Measurements from ENCODE around the gene TSC22D1. TPM values are rescaled to one million over a fixed set of nuclear protein-coding genes. Genes with fewer than 3 reads are reported as not detected.

TSC22D1 gene
- total RNA-seq, 3 donors from 2014 or later = 249 to 299 (median 260) TPM

GRCh38 chr13:44592216-44592847 lies 16.2 kb upstream of the TSC22D1 start:
- Histone ChIP-seq H3K4me1 (ENCODE audit: low read depth) (no peaks in the 10 kb centered on the region), H3K36me3 (ENCODE audit: low read depth) (no peaks in the 10 kb centered on the region), H3K9me3 (no peaks in the 10 kb centered on the region), H3K4me3 (no peak overlapping the region)
- TF ChIP-seq CTCF (IDR thresholded peaks at IDR 0.05) = no peak
- intact Hi-C loops (cut with DNase I, micrococcal nuclease) = no loop called here
- ATAC-seq = no peak
- no peak for DNase-seq

GRCh38 chr13:44591316-44591715 lies 15.2 kb upstream of the TSC22D1 start:
- intact Hi-C loops (cut with DNase I, micrococcal nuclease) = no loop called here
- no peak for TF ChIP-seq CTCF (IDR thresholded peaks at IDR 0.05)
- H3K4me3 ChIP-seq = no peak overlapping the region
- no peaks in the 10 kb centered on the region for H3K36me3 ChIP-seq (ENCODE audit: low read depth)
- H3K4me1 ChIP-seq (ENCODE audit: low read depth) = no peaks in the 10 kb centered on the region
- H3K9me3 ChIP-seq = no peaks in the 10 kb centered on the region
- DNase-seq = peak in 2 of 3 donors; percentile 28 to 41
- ATAC-seq = peak; percentile 58

- peaks cover 7% of the 10 kb centered on the region for H3K4me1 ChIP-seq (ENCODE audit: low read depth)
- no peak overlapping the region for H3K4me3 ChIP-seq
- DNase-seq = no peak
- no peak for ATAC-seq
- no peak for TF ChIP-seq CTCF (IDR thresholded peaks at IDR 0.05)
- intact Hi-C loops (cut with DNase I, micrococcal nuclease) = no loop called here
- H3K9me3 ChIP-seq = no peaks in the 10 kb centered on the region
- no peaks in the 10 kb centered on the region for H3K36me3 ChIP-seq (ENCODE audit: low read depth)
Measured at GRCh38 chr13:44583137-44583536, 7.0 kb upstream of the TSC22D1 start.

GRCh38 chr13:44578067-44578400 lies 1.9 kb upstream of the TSC22D1 start:
- no peaks in the 10 kb centered on the region for H3K9me3 ChIP-seq
- TF ChIP-seq CTCF (IDR thresholded peaks at IDR 0.05) = no peak
- peak overlapping the region; percentile 80 for H3K4me3 ChIP-seq
- intact Hi-C loops (cut with DNase I, micrococcal nuclease) = no loop called here
- H3K36me3 ChIP-seq (ENCODE audit: low read depth) = no peaks in the 10 kb centered on the region
- peaks cover 29% of the 10 kb centered on the region for H3K4me1 ChIP-seq (ENCODE audit: low read depth)
- ATAC-seq (peak; percentile 4), DNase-seq (peak in 1 of 3 donors; percentile 57)

- Histone ChIP-seq H3K36me3 (ENCODE audit: low read depth) (no peaks in the 10 kb centered on the region), H3K9me3 (no peaks in the 10 kb centered on the region), H3K4me1 (ENCODE audit: low read depth) (peaks cover 29% of the 10 kb centered on the region), H3K4me3 (peak overlapping the region; percentile 80)
- intact Hi-C loops (cut with DNase I, micrococcal nuclease) = no loop called here
- ATAC-seq (peak; percentile 91), DNase-seq (peak; percentile 97 to 98 (median 98))
- TF ChIP-seq CTCF (IDR thresholded peaks at IDR 0.05) = no peak
Measured at GRCh38 chr13:44577236-44578066, 1.3 kb upstream of the TSC22D1 start.

Measured in mucosa of descending colon (tissue), 3 donors.